ENCODE data around the gene SHROOM2. TPM values are rescaled to one million over a fixed set of nuclear protein-coding genes. Genes with fewer than 3 reads are reported as not detected.

Gene SHROOM2
- total RNA-seq, 2 experiments from 2014 or later = not detected

GRCh38 chrX:9876201-9876600 lies 90.0 kb downstream of the SHROOM2 start:
- peaks cover 5% of the 10 kb centered on the region for H3K27me3 Mint-ChIP-seq
- no peaks in the 10 kb centered on the region for H3K9me3 Mint-ChIP-seq (ENCODE audit: low read depth)
- ChIA-PET CTCF (interaction anchor here (0.6 to 3.4 kb wide), 2 partner anchors 29 to 243 kb away, joined by 3 to 19 read pairs; no protein-coding TSS in a partner anchor), POLR2A (no interaction called here)
- peaks cover 14% of the 10 kb centered on the region for H3K4me1 Mint-ChIP-seq
- H3K36me3 Mint-ChIP-seq (ENCODE audit: low read depth) = no peaks in the 10 kb centered on the region
- intact Hi-C loops (cut with DNase I, micrococcal nuclease) = no loop called here
- DNase-seq = no peak
- H3K27ac Mint-ChIP-seq = no peak overlapping the region
- H3K4me3 Mint-ChIP-seq = no peak overlapping the region
- ATAC-seq = no peak

- no peaks in the 10 kb centered on the region for H3K36me3 Mint-ChIP-seq (ENCODE audit: low read depth)
- CTCF ChIA-PET = interaction anchor here (0.5 to 3.4 kb wide), 2 partner anchors 164 to 241 kb away, joined by 3 to 19 read pairs; no protein-coding TSS in a partner anchor
These were observed 92.1 kb downstream of the SHROOM2 start for GRCh38 chrX:9878146-9878820.

GRCh38 chrX:9880237-9880636 lies 94.0 kb downstream of the SHROOM2 start:
- no peaks in the 10 kb centered on the region for H3K36me3 Mint-ChIP-seq (ENCODE audit: low read depth)
- no peak overlapping the region for H3K27ac Mint-ChIP-seq
- ATAC-seq = no peak
- H3K9me3 Mint-ChIP-seq (ENCODE audit: low read depth) = no peaks in the 10 kb centered on the region
- H3K4me1 Mint-ChIP-seq = peaks cover 11% of the 10 kb centered on the region
- DNase-seq = no peak
- ChIA-PET POLR2A (no interaction called here), CTCF (no interaction called here)
- H3K4me3 Mint-ChIP-seq = no peak overlapping the region
- H3K27me3 Mint-ChIP-seq = peaks cover 4% of the 10 kb centered on the region
- intact Hi-C loops (cut with DNase I, micrococcal nuclease) = no loop called here

More at GRCh38 chrX:9878146-9878820, 92.1 kb downstream of the SHROOM2 start:
- H3K4me1 Mint-ChIP-seq = peaks cover 14% of the 10 kb centered on the region
- H3K27me3 Mint-ChIP-seq = peaks cover 5% of the 10 kb centered on the region
- H3K9me3 Mint-ChIP-seq (ENCODE audit: low read depth) = no peaks in the 10 kb centered on the region
- ATAC-seq (no peak), DNase-seq (no peak)
- intact Hi-C loops (cut with DNase I, micrococcal nuclease) = no loop called here
- no peak overlapping the region for H3K4me3 Mint-ChIP-seq
- H3K27ac Mint-ChIP-seq = no peak overlapping the region
- POLR2A ChIA-PET = no interaction called here

GRCh38 chrX:9880870-9881269 lies 94.6 kb downstream of the SHROOM2 start:
- Mint-ChIP-seq H3K9me3 (ENCODE audit: low read depth) (no peaks in the 10 kb centered on the region), H3K36me3 (ENCODE audit: low read depth) (no peaks in the 10 kb centered on the region), H3K4me3 (no peak overlapping the region), H3K27me3 (no peaks in the 10 kb centered on the region), H3K27ac (no peak overlapping the region), H3K4me1 (peaks cover 6% of the 10 kb centered on the region)
- CTCF ChIA-PET = no interaction called here
- ATAC-seq = no peak
- no peak for DNase-seq
- POLR2A ChIA-PET = no interaction called here
- intact Hi-C loops (cut with DNase I, micrococcal nuclease) = no loop called here

GRCh38 chrX:9882669-9883446 lies 96.6 kb downstream of the SHROOM2 start:
- Mint-ChIP-seq H3K27ac (no peak overlapping the region), H3K36me3 (ENCODE audit: low read depth) (no peaks in the 10 kb centered on the region), H3K27me3 (no peaks in the 10 kb centered on the region), H3K9me3 (ENCODE audit: low read depth) (no peaks in the 10 kb centered on the region), H3K4me3 (no peak overlapping the region), H3K4me1 (peaks cover 2% of the 10 kb centered on the region)
- DNase-seq (no peak), ATAC-seq (no peak)
- ChIA-PET CTCF (interaction anchor here (0.7 to 1.1 kb wide), 3 partner anchors 105 to 237 kb away, joined by 3 read pairs; no protein-coding TSS in a partner anchor), POLR2A (no interaction called here)
- intact Hi-C loops (cut with DNase I, micrococcal nuclease) = no loop called here

GRCh38 chrX:9884031-9884779 lies 98.0 kb downstream of the SHROOM2 start:
- ChIA-PET POLR2A (no interaction called here), CTCF (interaction anchor here (0.6 to 1.2 kb wide), 2 partner anchors 10 to 236 kb away, joined by 3 to 6 read pairs; no protein-coding TSS in a partner anchor)
- Mint-ChIP-seq H3K9me3 (ENCODE audit: low read depth) (no peaks in the 10 kb centered on the region), H3K4me1 (peaks cover 2% of the 10 kb centered on the region), H3K27me3 (no peaks in the 10 kb centered on the region), H3K4me3 (no peak overlapping the region), H3K27ac (no peak overlapping the region), H3K36me3 (ENCODE audit: low read depth) (no peaks in the 10 kb centered on the region)
- intact Hi-C loops (cut with DNase I, micrococcal nuclease) = loop anchor here in 1 of 2 experiments (2.0 kb wide), 1 partner anchor 113 kb away; no protein-coding TSS in a partner anchor
- ATAC-seq (no peak), DNase-seq (no peak)

- Mint-ChIP-seq H3K4me1 (peaks cover 2% of the 10 kb centered on the region), H3K9me3 (ENCODE audit: low read depth) (no peaks in the 10 kb centered on the region), H3K27ac (no peak overlapping the region), H3K27me3 (no peaks in the 10 kb centered on the region), H3K36me3 (ENCODE audit: low read depth) (no peaks in the 10 kb centered on the region), H3K4me3 (no peak overlapping the region)
- ChIA-PET POLR2A (no interaction called here), CTCF (no interaction called here)
- intact Hi-C loops (cut with DNase I, micrococcal nuclease) = loop anchor here (1.0 to 2.0 kb wide), 3 partner anchors 110 to 234 kb away; no protein-coding TSS in a partner anchor
- DNase-seq (peak; percentile 74), ATAC-seq (peak; percentile 83)
These were observed 98.9 kb downstream of the SHROOM2 start for GRCh38 chrX:9885150-9885549.

GRCh38 chrX:9887659-9888297 lies 101.5 kb downstream of the SHROOM2 start:
- no peaks in the 10 kb centered on the region for H3K9me3 Mint-ChIP-seq (ENCODE audit: low read depth)
- ATAC-seq (no peak), DNase-seq (no peak)
- H3K4me1 Mint-ChIP-seq = peaks cover 2% of the 10 kb centered on the region
- H3K27ac Mint-ChIP-seq = no peak overlapping the region
- no peaks in the 10 kb centered on the region for H3K36me3 Mint-ChIP-seq (ENCODE audit: low read depth)
- H3K4me3 Mint-ChIP-seq = no peak overlapping the region
- peaks cover 4% of the 10 kb centered on the region for H3K27me3 Mint-ChIP-seq
- CTCF ChIA-PET = interaction anchor here (1.2 kb wide), 1 partner anchor 232 kb away, joined by 3 read pairs; no protein-coding TSS in a partner anchor
- POLR2A ChIA-PET = no interaction called here
- intact Hi-C loops (cut with DNase I, micrococcal nuclease) = no loop called here

- no peaks in the 10 kb centered on the region for H3K9me3 Mint-ChIP-seq (ENCODE audit: low read depth)
- POLR2A ChIA-PET = no interaction called here
- CTCF ChIA-PET = interaction anchor here (1.2 to 1.3 kb wide), 2 partner anchors 106 to 231 kb away, joined by 3 read pairs; no protein-coding TSS in a partner anchor
- no peak for ATAC-seq
- intact Hi-C loops (cut with DNase I, micrococcal nuclease) = no loop called here
- H3K4me3 Mint-ChIP-seq = no peak overlapping the region
- DNase-seq = no peak
- peaks cover 4% of the 10 kb centered on the region for H3K27me3 Mint-ChIP-seq
- peaks cover 2% of the 10 kb centered on the region for H3K4me1 Mint-ChIP-seq
- no peaks in the 10 kb centered on the region for H3K36me3 Mint-ChIP-seq (ENCODE audit: low read depth)
- H3K27ac Mint-ChIP-seq = no peak overlapping the region
These were observed 102.8 kb downstream of the SHROOM2 start for GRCh38 chrX:9888953-9889470.

GRCh38 chrX:9890681-9891091 lies 104.5 kb downstream of the SHROOM2 start:
- no peaks in the 10 kb centered on the region for H3K4me1 Mint-ChIP-seq
- H3K9me3 Mint-ChIP-seq (ENCODE audit: low read depth) = no peaks in the 10 kb centered on the region
- POLR2A ChIA-PET = no interaction called here
- ATAC-seq = no peak
- H3K27ac Mint-ChIP-seq = no peak overlapping the region
- H3K36me3 Mint-ChIP-seq (ENCODE audit: low read depth) = no peaks in the 10 kb centered on the region
- H3K4me3 Mint-ChIP-seq = no peak overlapping the region
- DNase-seq = no peak
- intact Hi-C loops (cut with DNase I, micrococcal nuclease) = no loop called here
- H3K27me3 Mint-ChIP-seq = peaks cover 4% of the 10 kb centered on the region
- CTCF ChIA-PET = no interaction called here

Measured in activated CD4-positive, alpha-beta T cell treated with anti-CD3 and anti-CD28 coated beads for 36 hours (primary cell).